Measurements from ENCODE around the gene CEP76.
A peak's percentile ranks its signal among the peaks of the same experiment; 100 is the strongest.

The CEP76 gene, protein sequence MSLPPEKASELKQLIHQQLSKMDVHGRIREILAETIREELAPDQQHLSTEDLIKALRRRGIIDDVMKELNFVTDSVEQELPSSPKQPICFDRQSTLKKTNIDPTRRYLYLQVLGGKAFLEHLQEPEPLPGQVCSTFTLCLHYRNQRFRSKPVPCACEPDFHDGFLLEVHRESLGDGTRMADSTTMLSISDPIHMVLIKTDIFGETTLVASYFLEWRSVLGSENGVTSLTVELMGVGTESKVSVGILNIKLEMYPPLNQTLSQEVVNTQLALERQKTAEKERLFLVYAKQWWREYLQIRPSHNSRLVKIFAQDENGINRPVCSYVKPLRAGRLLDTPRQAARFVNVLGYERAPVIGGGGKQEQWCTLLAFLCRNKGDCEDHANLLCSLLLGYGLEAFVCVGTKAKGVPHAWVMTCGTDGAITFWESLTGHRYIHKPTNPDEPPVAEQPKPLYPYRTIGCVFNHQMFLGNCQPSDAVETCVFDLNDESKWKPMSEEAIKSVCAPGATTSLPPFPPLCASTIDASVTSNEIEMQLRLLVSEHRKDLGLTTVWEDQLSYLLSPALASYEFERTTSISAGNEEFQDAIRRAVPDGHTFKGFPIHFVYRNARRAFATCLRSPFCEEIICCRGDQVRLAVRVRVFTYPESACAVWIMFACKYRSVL

DNA sequence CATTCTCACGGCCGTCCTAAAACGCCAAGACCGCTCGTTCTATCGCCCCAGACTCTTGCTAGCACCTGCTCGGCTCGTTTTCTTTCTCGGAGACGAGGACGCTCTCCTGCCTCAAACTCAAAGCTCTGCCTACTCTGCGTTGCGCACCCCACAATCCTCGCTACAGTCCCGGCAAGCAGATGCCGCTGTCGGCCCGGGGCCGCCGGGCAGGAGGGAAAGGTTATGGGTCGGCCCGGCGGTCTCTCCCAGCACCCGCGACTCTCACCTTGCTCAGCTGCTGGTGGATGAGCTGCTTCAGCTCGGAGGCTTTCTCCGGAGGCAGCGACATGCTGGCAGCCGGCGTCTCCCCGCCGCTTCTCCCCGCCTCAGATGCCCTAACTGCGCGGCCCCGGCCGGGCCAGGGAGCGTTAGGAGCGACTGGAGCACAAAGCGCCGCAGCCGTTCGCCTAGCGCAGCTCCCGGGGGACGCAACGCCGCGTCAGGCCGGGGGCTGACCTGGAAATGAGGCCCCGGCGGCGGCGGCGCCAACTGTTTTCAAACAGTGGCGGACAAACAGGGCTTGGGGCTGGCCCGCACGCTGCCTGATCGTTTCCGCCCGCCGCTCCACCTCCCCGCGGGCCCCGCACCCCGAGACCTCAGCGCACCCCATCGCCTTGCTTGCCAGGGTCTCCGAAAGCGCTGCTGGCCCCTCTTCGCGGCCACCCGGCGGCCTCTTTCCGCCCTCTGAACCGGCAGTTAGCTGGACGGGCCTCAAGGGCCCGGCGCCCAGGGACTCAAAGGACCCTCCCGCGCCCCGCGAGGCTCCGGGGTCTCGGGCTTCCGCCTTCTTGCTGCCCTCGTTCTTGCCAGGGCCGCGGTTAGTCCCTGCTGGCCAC, at the start of gene CEP76, which contains the start of gene PSMG2:
Gene CEP76, minus strand, starts transcription at position 503 of the 875 bp plus-strand sequence. Its CDS starts 175 bp downstream, at position 328.
Gene PSMG2, plus strand, starts transcription at position 822 of the 875 bp plus-strand sequence. CDS start 66 bp downstream, outside the sequence.
- peaks cover 49% of the 10 kb centered on the region for H3K36me3 Mint-ChIP-seq (ENCODE audit: low read depth)
- peaks cover 37% of the 10 kb centered on the region for H3K4me1 Mint-ChIP-seq (ENCODE audit: low read depth)
- H3K27ac Mint-ChIP-seq = peak within 1 kb of the TSS; percentile 100
- intact Hi-C loops (cut with micrococcal nuclease) = loop anchor here (1.0 to 2.0 kb wide), 3 partner anchors 245 to 326 kb away; partner anchors contain the start of genes AFG3L2 and CEP192
- H3K27me3 Mint-ChIP-seq = no peaks in the 10 kb centered on the region
- peak within 1 kb of the TSS; percentile 89 for H3K4me3 Mint-ChIP-seq
- no peaks in the 10 kb centered on the region for H3K9me3 Mint-ChIP-seq

DNA sequence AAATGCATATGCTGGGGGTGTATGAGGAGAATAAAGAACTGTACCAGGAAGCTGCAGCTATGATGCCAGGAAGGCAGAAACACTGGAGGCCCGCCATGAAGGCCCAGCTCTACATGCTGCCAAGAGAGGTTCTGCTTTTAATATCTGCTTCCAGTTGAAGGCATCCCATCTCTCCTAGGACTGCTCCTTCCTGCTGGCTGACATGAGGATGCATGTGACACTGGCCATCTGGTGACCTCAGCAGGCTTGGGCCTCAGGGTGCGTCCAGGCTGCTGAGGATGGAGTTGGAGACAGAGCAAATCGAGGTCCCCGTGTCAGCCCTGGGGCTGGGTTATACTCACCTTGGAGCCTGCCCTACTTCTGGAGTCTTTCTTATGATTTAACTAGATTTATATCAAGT, 49.4 kb upstream of the CEP76 start:
- H3K27ac Mint-ChIP-seq = no peak overlapping the region
- H3K36me3 Mint-ChIP-seq (ENCODE audit: low read depth) = no peaks in the 10 kb centered on the region
- H3K9me3 Mint-ChIP-seq = no peaks in the 10 kb centered on the region
- intact Hi-C loops (cut with micrococcal nuclease) = no loop called here
- H3K27me3 Mint-ChIP-seq = peaks cover 1% of the 10 kb centered on the region
- H3K4me1 Mint-ChIP-seq (ENCODE audit: low read depth) = peaks cover 5% of the 10 kb centered on the region
- H3K4me3 Mint-ChIP-seq = no peak overlapping the region

DNA sequence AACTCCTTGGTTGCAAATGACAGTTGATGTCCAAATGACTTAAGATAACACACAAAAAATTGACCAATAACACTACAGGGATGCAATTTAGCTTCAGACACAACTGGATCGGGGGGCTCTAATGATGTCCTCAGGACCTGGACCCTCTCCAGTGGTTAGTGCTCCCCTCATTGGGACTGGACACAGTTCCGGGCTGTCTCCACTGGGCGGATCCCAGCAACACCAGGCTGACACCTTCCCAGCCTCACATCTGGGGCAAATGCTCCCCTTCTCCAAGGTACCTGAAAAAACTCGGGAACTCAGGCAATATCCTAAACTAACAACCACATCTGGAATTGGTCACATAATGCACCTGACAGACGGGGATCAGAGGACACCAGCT, 49.0 kb upstream of the CEP76 start:
- no peak overlapping the region for H3K27ac Mint-ChIP-seq
- no peak overlapping the region for H3K4me3 Mint-ChIP-seq
- peaks cover 5% of the 10 kb centered on the region for H3K4me1 Mint-ChIP-seq (ENCODE audit: low read depth)
- no peaks in the 10 kb centered on the region for H3K9me3 Mint-ChIP-seq
- intact Hi-C loops (cut with micrococcal nuclease) = no loop called here
- peaks cover 1% of the 10 kb centered on the region for H3K27me3 Mint-ChIP-seq
- H3K36me3 Mint-ChIP-seq (ENCODE audit: low read depth) = no peaks in the 10 kb centered on the region

DNA sequence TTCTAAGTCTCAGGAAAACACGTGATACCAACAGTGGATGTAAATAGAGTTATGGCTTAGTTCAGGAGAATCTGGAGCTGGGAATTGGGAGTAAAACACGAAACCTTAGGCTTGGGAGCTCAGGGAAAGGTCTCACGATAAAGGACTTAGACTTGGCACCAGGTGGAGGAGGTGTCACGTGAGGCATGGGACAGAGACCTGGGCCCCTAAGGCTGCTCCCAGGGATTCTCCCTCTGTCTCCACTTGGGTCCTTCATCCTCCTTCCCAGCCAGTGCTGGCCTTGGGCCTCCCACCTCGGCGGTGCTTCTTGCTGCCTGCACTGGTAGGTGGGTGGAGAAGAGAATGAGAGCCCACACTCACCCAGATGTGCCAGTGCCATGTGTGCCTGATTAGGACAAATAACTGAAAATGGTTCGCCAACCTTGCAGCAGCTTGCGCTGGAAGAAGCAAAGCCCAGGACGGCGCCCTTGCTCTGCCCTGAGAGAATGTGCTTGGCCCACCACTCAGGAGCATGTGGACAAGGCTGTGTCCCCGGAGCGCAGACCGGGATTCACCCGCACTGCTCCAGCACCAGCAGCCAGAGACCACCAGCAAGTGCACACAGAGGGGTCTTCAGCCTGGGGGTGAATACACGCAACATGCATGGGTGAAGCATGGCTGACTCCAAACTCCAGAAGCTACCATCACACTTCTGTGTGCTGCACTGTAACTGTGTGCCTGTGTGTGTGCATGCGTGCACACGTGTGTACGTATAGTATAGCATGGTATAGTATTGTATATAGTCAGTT, 48.4 kb upstream of the CEP76 start:
- no peak overlapping the region for H3K4me3 Mint-ChIP-seq
- no peak overlapping the region for H3K27ac Mint-ChIP-seq
- intact Hi-C loops (cut with micrococcal nuclease) = no loop called here

DNA sequence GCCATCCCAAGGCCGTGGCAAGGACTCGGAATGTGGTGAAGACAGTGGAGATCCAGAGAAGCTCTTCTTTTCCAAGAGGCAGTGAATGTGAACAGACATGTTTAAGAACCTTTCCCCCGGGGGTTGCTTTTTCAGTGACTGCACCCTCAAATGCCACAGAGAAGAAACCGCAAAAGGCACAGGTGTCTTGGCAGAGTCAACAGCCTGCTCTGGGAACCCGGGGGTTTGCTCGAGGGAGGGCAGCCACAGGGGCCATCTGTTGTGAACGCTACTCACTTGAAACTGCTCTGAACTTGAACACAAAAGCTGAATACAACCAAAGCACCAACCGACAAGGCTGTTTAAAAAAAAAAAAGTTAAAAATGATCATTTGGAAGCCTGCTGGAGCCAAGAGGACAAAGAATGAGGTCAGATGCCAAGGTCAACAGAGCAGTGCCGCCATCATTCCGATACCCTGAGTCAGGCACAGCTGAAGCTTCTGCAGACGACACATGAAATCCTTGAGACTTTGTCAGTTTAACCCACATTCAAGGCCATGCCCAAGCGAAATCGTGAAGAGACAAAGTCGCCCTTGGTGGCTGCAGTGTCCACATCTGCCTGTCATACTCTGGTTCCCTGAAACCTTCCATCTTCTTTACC, 47.7 kb upstream of the CEP76 start:
- Mint-ChIP-seq H3K36me3 (ENCODE audit: low read depth) (no peaks in the 10 kb centered on the region), H3K9me3 (no peaks in the 10 kb centered on the region), H3K27ac (no peak overlapping the region), H3K4me1 (ENCODE audit: low read depth) (peaks cover 5% of the 10 kb centered on the region), H3K27me3 (peaks cover 1% of the 10 kb centered on the region), H3K4me3 (no peak overlapping the region)
- intact Hi-C loops (cut with micrococcal nuclease) = no loop called here

More for the DNA sequence above, 48.4 kb upstream of the CEP76 start:
- Mint-ChIP-seq H3K4me1 (ENCODE audit: low read depth) (peaks cover 5% of the 10 kb centered on the region), H3K9me3 (no peaks in the 10 kb centered on the region), H3K36me3 (ENCODE audit: low read depth) (no peaks in the 10 kb centered on the region), H3K27me3 (peaks cover 1% of the 10 kb centered on the region)

DNA sequence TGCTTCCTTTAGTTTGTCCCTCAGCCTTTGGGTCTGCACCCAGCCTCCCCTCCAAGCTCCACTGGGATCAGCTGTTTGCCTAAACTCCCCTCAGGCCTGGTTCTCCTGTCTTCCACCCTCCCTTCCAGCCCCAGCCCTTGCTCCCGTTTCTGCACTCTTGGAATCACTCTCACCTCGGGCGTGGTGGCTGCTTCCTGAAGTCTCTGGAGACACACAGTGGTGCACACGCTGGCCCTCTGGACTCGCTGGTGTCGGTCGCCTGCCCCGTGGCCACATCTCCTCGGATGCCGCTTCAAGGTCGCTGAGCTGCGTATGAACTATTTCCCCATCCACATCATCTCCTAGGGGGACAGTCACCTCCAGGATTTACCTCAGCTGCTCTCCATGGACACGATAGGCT, 46.6 kb upstream of the CEP76 start:
- Mint-ChIP-seq H3K36me3 (ENCODE audit: low read depth) (no peaks in the 10 kb centered on the region), H3K4me1 (ENCODE audit: low read depth) (peaks cover 5% of the 10 kb centered on the region), H3K27me3 (peaks cover 1% of the 10 kb centered on the region), H3K9me3 (no peaks in the 10 kb centered on the region), H3K4me3 (no peak overlapping the region), H3K27ac (no peak overlapping the region)
- intact Hi-C loops (cut with micrococcal nuclease) = no loop called here

DNA sequence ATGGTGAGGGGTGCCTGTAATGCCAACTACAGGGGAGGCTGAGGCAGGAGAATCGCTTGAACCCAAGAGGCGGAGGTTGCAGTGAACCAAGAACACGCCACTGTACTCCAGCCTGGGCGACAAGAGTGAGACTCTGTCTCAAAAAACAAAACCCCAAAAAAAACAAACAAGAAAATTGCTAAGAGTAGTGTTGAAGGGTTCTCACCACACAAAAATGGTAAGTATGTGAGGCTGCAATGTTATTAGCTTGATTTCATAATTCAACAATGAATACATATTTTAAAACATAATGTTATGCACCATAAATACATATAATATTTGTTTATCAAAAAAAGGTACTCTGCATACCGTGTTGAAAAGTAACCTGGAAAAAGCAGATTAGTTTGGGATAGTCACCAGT, 46.1 kb upstream of the CEP76 start:
- H3K4me3 Mint-ChIP-seq = no peak overlapping the region
- peaks cover 5% of the 10 kb centered on the region for H3K4me1 Mint-ChIP-seq (ENCODE audit: low read depth)
- H3K27me3 Mint-ChIP-seq = peaks cover 1% of the 10 kb centered on the region
- no peaks in the 10 kb centered on the region for H3K36me3 Mint-ChIP-seq (ENCODE audit: low read depth)
- H3K9me3 Mint-ChIP-seq = no peaks in the 10 kb centered on the region
- H3K27ac Mint-ChIP-seq = no peak overlapping the region
- intact Hi-C loops (cut with micrococcal nuclease) = no loop called here

DNA sequence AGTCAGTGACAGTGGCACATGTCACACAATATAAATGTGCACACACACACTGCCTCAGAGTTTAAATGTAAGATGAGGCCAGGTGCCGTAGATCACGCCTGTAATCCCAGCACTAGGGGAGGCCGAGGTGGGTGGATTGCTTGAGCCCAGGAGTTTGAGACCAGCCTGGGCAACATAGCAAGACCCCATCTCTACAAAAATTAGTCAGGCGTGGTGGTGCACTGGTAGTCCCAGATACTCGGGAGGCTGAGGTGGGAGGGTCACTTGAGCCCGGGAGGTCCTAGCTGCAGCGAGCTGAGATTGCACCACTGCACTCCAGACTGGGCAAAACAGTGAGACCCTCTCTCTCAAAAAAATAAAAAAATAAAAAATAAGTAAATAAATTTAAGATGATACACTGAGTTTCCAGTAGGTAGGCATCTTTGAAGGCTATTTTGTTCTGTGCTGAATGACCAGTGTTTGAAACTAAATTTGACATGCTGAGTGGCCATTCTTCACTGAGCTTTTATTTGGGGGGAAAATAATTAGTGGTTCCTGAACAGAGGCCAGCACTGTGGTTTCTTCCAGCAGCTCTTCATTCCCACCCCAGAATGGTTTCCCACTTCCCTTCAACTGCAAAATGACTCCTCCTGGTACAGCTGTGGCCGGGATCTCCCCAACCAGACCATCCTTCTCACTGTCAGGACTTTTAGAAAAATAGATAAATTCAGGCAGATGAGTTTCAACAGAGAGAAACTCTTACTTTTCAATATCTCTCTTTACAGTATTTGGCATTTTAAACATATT, 45.2 kb upstream of the CEP76 start:
- no peak overlapping the region for H3K27ac Mint-ChIP-seq
- H3K27me3 Mint-ChIP-seq = peaks cover 1% of the 10 kb centered on the region
- H3K9me3 Mint-ChIP-seq = no peaks in the 10 kb centered on the region
- H3K4me3 Mint-ChIP-seq = no peak overlapping the region
- intact Hi-C loops (cut with micrococcal nuclease) = no loop called here
- H3K4me1 Mint-ChIP-seq (ENCODE audit: low read depth) = peaks cover 5% of the 10 kb centered on the region
- H3K36me3 Mint-ChIP-seq (ENCODE audit: low read depth) = no peaks in the 10 kb centered on the region

DNA sequence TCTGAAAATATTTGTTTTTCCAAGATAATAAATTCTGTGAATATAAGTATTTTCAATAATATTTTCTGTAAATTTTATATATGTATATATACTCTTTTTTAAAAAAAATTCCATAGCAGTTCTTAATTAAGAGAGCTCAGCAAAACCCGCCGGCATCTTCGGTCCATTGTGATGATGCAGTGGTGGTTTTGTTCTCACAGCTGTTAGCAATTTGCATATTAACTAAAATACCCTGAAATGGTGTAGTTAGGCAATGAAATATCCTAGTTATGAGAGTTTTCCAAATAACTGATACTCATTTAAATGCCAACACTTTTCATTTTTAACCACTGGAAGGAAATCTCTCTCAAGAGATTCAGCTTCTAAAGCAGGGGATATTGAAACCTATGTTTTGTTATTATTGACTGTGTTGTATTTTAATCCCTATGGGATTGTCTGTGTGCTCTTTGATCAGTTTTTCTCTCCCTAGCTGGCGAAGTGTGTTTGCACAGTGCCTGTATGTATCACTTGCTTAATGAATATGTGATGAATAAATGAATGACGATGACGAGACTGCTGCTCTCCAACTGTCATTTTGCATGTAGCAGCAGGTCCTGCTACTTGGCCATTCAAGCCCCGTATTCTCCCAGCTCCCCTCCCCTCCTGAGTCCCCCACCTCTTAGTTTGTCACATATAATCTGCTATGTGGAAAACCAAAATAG, 42.7 kb upstream of the CEP76 start:
- intact Hi-C loops (cut with micrococcal nuclease) = no loop called here
- Mint-ChIP-seq H3K9me3 (no peaks in the 10 kb centered on the region), H3K4me3 (no peak overlapping the region), H3K4me1 (ENCODE audit: low read depth) (peaks cover 5% of the 10 kb centered on the region), H3K27ac (no peak overlapping the region), H3K27me3 (peaks cover 1% of the 10 kb centered on the region), H3K36me3 (ENCODE audit: low read depth) (no peaks in the 10 kb centered on the region)

DNA sequence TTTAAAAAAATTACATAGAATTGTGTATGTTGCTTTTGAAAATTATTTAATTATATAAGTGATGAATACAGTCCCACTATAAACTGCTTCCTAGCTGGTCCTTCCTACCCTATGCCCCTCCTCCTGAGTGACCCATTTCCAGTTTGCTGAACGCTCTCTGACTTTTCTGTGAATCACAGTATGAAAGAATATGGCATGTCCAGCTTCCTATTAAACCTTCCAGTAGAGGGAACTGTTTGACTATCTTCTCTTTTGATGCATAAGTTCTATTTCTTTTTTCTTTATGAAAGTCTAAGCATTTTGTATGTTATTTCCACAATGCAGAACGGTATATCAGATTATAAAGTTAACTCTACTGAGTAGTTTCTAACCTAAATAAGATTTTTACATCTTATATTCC, 41.6 kb upstream of the CEP76 start:
- Mint-ChIP-seq H3K27me3 (peaks cover under 1% of the 10 kb centered on the region), H3K4me3 (no peak overlapping the region), H3K4me1 (ENCODE audit: low read depth) (peaks cover 5% of the 10 kb centered on the region), H3K36me3 (ENCODE audit: low read depth) (no peaks in the 10 kb centered on the region), H3K27ac (no peak overlapping the region), H3K9me3 (no peaks in the 10 kb centered on the region)
- intact Hi-C loops (cut with micrococcal nuclease) = loop anchor here (1.0 kb wide), 2 partner anchors 149 to 190 kb away; no protein-coding TSS in a partner anchor

DNA sequence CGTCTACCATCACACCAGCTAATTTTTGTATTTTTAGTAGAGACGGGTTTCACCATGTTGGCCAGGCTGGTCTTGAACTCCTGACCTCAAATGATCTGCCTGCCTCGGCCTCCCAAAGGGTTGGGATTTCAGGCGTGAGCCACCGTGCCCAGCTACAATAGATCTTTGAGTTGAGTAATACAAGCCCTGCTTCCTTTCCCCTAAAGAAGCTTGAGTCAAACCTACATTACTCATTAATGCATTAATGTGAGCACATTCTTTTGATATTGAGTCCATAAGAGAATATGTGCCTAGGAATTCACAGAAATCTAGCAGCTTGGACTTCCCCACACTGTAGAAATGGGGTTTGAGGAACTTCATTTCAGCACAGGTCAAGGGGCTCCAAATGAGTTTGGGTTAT, 39.9 kb upstream of the CEP76 start:
- Mint-ChIP-seq H3K4me1 (ENCODE audit: low read depth) (no peaks in the 10 kb centered on the region), H3K36me3 (ENCODE audit: low read depth) (no peaks in the 10 kb centered on the region), H3K4me3 (no peak overlapping the region), H3K27me3 (no peaks in the 10 kb centered on the region), H3K27ac (no peak overlapping the region), H3K9me3 (no peaks in the 10 kb centered on the region)
- intact Hi-C loops (cut with micrococcal nuclease) = no loop called here

DNA sequence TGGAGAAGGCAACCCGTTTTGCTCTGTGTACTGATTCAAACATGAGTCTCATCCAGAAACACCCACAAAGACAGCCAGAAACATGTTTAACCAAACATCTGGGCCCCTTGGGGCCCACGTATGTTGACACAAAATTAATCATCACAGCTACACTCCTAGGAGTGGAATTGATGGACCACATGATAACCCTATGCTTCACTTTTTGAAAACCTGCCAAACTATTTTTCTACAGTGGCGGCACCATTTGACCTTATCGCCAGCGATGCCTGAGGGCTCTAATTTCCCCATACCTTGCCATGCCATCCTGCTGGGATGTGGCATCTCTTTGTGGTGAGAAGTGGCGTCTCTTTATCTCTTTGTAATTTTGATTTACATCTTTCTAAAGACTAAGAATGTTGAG, 38.8 kb upstream of the CEP76 start:
- Mint-ChIP-seq H3K36me3 (ENCODE audit: low read depth) (no peaks in the 10 kb centered on the region), H3K27ac (no peak overlapping the region), H3K9me3 (no peaks in the 10 kb centered on the region), H3K4me3 (no peak overlapping the region), H3K4me1 (ENCODE audit: low read depth) (no peaks in the 10 kb centered on the region), H3K27me3 (no peaks in the 10 kb centered on the region)
- intact Hi-C loops (cut with micrococcal nuclease) = no loop called here
